T-helper 2 cell treated with Interferon-gamma antibody and Interleukin-4, amounts not matched to agents 5 μg/mL and 100 μg/mL, for 36 hours (primary cell): ENCODE measurements around the gene ATRNL1.

ENCODE experiments used
- DNase-seq: peaks from one replicate; pipeline ENCODE4 v3.0.0; 2021; ENCODE audit warnings: low spot score
- H3K27ac Mint-ChIP-seq: one replicate; pipeline ENCODE4 v1.8.0; 2021; ENCODE audit warnings: mild to moderate bottlenecking, mixed read lengths
- H3K27me3 Mint-ChIP-seq: one replicate; pipeline ENCODE4 v1.8.0; 2021; ENCODE audit warnings: low read depth, mixed read lengths
- H3K36me3 Mint-ChIP-seq: one replicate; pipeline ENCODE4 v1.8.0; 2021; ENCODE audit warnings: low read depth, mixed read lengths
- H3K4me1 Mint-ChIP-seq: one replicate; pipeline ENCODE4 v1.8.0; 2021; ENCODE audit warnings: low read depth, mixed read lengths
- H3K4me3 Mint-ChIP-seq: one replicate; pipeline ENCODE4 v1.8.0; 2022; ENCODE audit warnings: mild to moderate bottlenecking, moderate library complexity, mixed read lengths
- H3K9me3 Mint-ChIP-seq: one replicate; pipeline ENCODE4 v1.8.0; 2021; ENCODE audit warnings: mixed read lengths

ATRNL1 gene

DNA sequence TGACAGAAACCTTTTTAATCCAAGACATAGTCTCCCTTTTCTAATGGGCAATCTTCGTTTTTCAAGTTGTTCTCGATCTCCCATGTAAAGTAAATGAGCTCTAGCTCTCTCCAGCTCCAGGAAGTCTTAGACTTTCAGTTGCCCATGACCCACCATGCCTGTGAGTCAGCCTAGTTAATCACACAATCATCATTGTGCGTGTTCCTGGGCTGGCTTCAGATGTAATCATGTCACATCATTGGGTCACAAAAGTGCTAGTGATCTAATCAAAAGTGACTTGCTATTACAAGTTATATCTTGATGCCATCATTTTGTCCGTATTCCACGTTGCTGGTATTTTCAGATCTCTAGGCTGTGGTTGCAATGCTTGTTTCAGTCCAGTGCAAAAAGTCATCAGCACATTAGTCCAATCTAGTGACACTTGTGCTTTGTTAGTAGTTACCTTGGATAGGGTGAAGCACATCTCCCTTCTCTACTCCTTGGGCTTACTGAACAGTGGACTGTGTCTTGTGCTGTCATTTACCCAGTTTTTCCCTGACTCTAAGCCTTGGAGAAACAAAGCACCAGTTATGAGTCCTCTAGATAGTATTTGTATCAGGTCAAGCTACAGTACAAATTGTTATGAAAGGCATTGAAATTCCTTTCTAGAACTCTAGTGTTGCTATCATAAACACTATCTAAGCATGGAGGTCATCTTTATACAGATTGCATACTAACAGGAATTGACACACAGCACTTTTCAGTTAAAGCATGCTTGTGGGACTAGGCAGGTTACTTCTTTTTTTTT is 863.3 kb downstream of the ATRNL1 start:
- H3K27me3 Mint-ChIP-seq: no peaks in the 10 kb centered on the region
- H3K27ac Mint-ChIP-seq: no peak overlapping the region
- H3K4me3 Mint-ChIP-seq: no peak overlapping the region
- H3K9me3 Mint-ChIP-seq: peaks cover 5% of the 10 kb centered on the region
- no peaks in the 10 kb centered on the region for H3K4me1 Mint-ChIP-seq
- DNase-seq: no peak
- no peaks in the 10 kb centered on the region for H3K36me3 Mint-ChIP-seq

DNA sequence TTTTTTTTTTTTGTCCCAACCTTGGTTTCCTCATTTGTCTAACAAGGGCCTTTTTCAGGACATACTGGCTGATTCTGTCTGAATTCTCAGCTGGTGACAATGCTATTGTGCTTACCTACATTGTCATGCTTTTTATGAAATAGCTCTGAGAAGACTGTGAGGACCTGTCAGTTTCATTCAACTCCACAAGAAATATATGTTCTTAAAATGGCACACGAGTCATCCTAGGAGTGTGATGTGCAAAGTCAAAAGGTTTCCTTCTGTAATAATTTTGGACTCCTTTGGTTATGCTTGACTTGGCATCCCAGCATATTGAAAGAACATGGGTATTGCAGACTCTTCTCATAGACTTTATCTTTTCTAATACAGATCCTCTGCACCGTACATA is 863.8 kb downstream of the ATRNL1 start:
- no peak for DNase-seq
- H3K27me3 Mint-ChIP-seq: no peaks in the 10 kb centered on the region
- peaks cover 5% of the 10 kb centered on the region for H3K9me3 Mint-ChIP-seq
- H3K4me1 Mint-ChIP-seq: no peaks in the 10 kb centered on the region
- no peak overlapping the region for H3K27ac Mint-ChIP-seq
- no peak overlapping the region for H3K4me3 Mint-ChIP-seq
- no peaks in the 10 kb centered on the region for H3K36me3 Mint-ChIP-seq

DNA sequence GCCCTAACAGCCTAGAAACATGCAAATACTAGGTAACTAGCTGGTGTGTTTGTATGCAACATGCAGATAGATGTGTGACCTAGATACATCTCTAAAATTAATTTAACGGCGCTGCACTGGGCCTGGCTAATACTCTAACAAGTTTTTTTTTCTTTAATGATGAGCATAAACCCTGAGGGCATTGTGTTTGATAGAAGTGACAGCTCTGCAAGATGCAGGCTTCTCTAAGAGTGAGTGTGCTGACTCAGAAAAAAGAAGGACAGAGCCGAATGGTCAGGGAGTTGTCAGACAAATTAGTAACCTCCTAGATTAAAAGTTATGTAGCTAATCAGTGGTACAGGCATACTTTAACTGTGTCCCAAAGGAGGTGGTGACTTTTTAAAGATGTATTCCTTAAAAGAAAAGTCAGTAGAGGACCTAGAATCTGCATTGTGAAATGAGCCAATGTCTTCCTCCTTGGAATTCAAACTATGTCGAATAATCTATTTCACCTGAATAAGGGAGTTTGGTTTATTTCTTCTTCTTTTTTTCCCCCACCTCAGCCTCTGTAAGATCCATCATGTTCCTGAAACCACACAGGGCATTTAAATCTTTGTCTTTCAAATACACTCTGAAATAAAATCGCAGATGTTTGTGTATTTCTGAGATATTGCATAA is 864.7 kb downstream of the ATRNL1 start:
- Mint-ChIP-seq H3K4me1 (no peaks in the 10 kb centered on the region), H3K4me3 (no peak overlapping the region), H3K9me3 (peaks cover 8% of the 10 kb centered on the region), H3K27me3 (no peaks in the 10 kb centered on the region), H3K36me3 (no peaks in the 10 kb centered on the region), H3K27ac (no peak overlapping the region)
- DNase-seq: no peak

DNA sequence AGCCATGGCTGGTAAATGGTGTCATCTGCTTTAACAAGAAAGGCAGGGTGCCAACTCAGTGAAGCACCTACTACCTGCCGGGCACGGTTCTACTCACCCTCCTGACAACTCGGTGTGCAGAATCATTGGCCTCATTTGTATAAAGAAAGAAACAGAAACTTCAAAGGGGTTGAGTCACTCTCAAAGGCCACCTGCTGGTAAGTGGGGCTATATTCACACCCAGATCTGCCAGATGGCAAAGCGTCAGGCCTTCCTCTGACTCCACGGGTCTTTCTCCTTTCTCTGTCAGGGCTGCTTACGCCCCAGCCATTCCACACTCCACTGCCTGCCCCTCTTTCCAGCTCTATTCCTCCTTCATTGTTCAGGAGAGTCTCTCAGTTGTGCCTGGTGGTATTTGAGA is 870.7 kb downstream of the ATRNL1 start:
- Mint-ChIP-seq H3K27ac (no peak overlapping the region), H3K9me3 (peaks cover 8% of the 10 kb centered on the region), H3K4me1 (no peaks in the 10 kb centered on the region), H3K36me3 (no peaks in the 10 kb centered on the region), H3K27me3 (no peaks in the 10 kb centered on the region), H3K4me3 (no peak overlapping the region)
- DNase-seq: no peak

DNA sequence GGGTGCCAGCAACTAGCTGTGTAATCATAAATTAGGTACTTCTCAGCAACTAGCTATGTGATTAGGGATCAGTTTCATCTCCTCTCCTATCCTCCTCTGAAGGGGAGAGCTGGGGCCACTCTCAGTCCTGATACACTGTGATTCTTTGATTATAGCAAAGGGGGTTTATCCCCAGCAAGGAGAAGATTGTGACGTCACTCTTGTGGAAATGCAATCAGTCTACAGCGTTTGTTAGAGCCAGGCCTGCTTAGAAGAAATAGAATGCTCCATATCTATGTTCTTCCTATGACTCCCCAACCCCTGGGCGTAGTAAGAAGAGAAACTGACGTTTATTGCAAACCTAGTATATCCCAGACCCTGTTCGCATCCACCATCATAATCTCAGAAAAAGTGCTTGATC is 871.7 kb downstream of the ATRNL1 start:
- Mint-ChIP-seq H3K4me1 (no peaks in the 10 kb centered on the region), H3K27ac (no peak overlapping the region), H3K4me3 (no peak overlapping the region), H3K27me3 (no peaks in the 10 kb centered on the region), H3K36me3 (no peaks in the 10 kb centered on the region), H3K9me3 (peaks cover 5% of the 10 kb centered on the region)
- DNase-seq: no peak

DNA sequence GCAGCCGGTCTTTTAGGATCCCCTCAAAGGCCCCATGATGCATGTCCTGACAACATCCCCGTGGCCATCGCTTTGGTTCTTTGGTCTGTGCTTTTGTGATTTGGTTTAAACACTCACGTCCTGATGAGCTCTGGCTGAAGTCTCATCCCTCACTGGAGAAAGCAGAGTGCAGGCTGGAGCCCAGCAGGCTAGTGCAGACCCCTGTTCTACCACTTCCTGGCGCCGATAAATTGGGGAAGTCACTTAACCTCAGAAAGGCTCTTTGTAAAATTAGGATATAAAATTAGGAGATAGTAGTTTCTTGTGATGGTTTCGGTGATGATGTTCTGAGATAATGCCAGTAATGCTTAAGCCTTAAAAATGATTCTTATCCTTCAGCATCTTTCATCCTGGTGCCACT is 872.2 kb downstream of the ATRNL1 start:
- no peak overlapping the region for H3K27ac Mint-ChIP-seq
- H3K9me3 Mint-ChIP-seq: peaks cover 3% of the 10 kb centered on the region
- H3K4me1 Mint-ChIP-seq: no peaks in the 10 kb centered on the region
- H3K4me3 Mint-ChIP-seq: no peak overlapping the region
- no peak for DNase-seq
- H3K27me3 Mint-ChIP-seq: no peaks in the 10 kb centered on the region
- no peaks in the 10 kb centered on the region for H3K36me3 Mint-ChIP-seq

DNA sequence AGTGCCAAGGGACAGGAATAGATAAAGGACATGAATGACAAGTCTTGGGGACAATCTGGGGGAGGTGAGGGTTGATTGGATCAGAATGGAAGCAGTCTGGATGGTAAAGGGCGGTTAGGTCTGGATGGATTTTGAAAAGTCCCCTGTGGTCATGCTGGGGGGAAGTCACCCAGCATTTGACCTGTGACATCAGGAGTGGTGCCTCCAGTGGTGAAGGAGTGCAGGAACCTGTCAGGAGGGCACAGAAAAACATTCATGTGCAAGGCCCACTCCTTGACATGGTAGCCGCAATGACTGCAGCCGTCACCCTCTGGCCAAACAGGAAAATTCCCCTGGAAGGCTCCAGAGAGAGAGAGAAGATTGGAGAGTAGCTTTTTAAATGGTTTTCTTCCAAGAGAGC is 875.1 kb downstream of the ATRNL1 start:
- H3K36me3 Mint-ChIP-seq: no peaks in the 10 kb centered on the region
- H3K27ac Mint-ChIP-seq: no peak overlapping the region
- DNase-seq: no peak
- no peaks in the 10 kb centered on the region for H3K27me3 Mint-ChIP-seq
- H3K9me3 Mint-ChIP-seq: peaks cover 7% of the 10 kb centered on the region
- H3K4me3 Mint-ChIP-seq: no peak overlapping the region
- no peaks in the 10 kb centered on the region for H3K4me1 Mint-ChIP-seq

DNA sequence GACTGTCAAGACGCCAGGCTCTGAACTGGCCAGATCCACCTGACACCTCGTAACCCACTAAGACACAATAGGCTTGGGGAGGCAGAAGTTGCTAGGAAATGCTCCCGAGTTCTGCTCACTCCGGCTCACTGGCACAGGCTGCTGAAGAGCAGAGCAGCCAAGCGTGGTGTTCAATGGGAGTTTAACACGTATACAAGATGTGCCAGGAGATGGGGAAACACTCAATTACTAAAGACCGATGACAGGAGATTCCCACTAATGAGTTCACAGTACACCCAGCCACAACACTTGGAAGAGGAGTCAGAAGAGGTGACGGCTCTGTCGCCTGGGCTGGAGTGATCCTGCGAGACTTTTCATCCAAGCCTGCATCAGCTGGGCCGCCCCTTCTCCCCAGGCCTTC is 876.4 kb downstream of the ATRNL1 start:
- Mint-ChIP-seq H3K27me3 (no peaks in the 10 kb centered on the region), H3K4me3 (no peak overlapping the region), H3K27ac (no peak overlapping the region), H3K9me3 (peaks cover 7% of the 10 kb centered on the region), H3K36me3 (no peaks in the 10 kb centered on the region), H3K4me1 (no peaks in the 10 kb centered on the region)
- DNase-seq: no peak

DNA sequence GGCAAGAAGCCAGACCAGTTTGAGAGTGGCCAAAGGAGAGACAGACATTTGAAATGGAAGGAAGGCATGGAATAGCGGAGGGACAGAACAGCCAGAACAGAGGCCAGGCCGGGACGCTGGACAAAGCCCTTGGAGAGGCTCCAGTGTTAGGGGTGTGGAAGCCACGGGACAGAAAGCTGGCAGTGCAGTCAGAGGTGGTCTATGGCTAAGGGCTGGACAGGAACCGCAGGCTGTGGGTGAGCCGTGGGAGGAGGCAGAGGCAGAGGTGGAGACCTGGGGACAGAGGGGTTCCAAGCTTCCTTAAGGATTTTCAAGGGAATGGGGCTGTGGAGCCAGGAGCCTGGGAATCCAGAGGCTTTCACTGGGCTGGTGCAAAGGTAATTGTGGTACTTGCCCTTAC is 878.8 kb downstream of the ATRNL1 start:
- no peaks in the 10 kb centered on the region for H3K27me3 Mint-ChIP-seq
- no peaks in the 10 kb centered on the region for H3K4me1 Mint-ChIP-seq
- no peak for DNase-seq
- no peak overlapping the region for H3K4me3 Mint-ChIP-seq
- peaks cover 7% of the 10 kb centered on the region for H3K9me3 Mint-ChIP-seq
- no peak overlapping the region for H3K27ac Mint-ChIP-seq
- H3K36me3 Mint-ChIP-seq: no peaks in the 10 kb centered on the region

DNA sequence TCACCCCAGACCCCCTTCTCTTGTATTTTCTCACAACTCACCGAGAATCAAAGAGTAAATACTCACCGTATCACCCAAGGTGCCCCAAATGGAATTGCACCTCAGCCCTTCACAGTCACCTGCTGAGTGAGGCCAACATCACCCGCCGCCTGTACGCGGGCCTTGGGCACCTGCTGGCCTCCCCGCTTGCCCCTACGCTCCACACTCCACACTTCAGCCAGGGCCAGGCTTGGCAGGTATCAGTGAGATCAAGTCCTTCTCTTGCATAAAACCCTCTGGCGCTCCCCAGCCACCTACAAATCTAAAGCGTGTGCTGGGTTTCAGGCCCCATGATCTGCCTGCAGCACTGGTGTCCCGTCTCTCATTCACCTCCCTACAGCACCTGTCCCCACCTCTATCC is 879.3 kb downstream of the ATRNL1 start:
- Mint-ChIP-seq H3K27me3 (no peaks in the 10 kb centered on the region), H3K9me3 (peaks cover 7% of the 10 kb centered on the region), H3K4me3 (no peak overlapping the region), H3K36me3 (no peaks in the 10 kb centered on the region), H3K27ac (no peak overlapping the region), H3K4me1 (no peaks in the 10 kb centered on the region)
- DNase-seq: no peak

DNA sequence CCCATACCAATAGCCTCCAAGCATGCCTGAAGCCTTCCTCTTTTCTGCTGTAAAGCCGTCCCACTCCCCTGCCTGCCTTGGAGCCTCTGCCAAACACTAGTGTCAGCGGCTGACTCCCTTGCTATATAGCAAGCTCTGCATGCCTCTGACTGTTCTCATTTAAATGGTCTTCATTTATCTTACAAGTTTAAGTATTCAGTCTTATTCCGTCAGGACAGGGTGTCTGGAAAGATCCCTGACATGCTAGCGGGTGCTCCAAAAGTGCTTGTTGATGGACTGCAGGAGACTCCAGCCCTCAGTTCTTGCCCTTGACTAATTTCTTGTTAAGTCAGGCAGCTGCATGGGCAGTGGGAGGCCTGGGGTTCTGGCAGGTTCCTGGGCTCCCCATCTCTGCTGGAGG is 881.2 kb downstream of the ATRNL1 start:
- no peaks in the 10 kb centered on the region for H3K27me3 Mint-ChIP-seq

DNA sequence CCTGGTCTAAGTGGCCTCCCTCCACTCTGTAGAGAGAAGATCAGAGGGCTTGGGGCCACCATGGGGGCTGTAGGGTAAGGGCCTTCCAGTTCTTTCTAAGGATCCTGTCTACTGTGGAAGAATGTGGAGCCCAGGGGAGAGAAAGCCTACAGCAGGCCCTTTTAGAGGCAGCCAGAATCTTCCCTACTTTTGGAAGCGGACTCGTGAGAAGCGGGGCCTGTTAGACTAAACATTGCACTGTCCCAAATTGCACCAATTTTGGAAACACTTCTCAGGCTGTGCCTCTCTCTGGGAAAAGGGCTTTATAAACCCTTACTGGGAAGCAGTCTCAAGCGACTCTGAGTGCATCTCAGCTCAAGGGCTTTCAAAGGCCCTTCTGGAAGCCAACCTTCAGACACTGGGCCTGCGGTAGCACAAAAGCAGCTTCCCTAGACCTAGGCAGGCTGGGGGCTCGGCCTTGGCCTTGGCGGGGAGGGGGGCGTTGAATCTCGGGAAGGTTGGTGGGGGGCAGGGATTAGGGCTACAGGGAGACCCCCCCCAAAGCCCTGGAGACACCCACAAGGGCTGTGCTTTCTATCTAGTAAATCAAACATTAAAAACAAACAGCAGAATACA is 881.8 kb downstream of the ATRNL1 start:
- Mint-ChIP-seq H3K27me3 (no peaks in the 10 kb centered on the region), H3K36me3 (no peaks in the 10 kb centered on the region)

More for the DNA sequence above, 881.2 kb downstream of the ATRNL1 start:
- no peak for DNase-seq
- H3K4me3 Mint-ChIP-seq: no peak overlapping the region
- no peaks in the 10 kb centered on the region for H3K36me3 Mint-ChIP-seq
- peaks cover 7% of the 10 kb centered on the region for H3K9me3 Mint-ChIP-seq
- H3K27ac Mint-ChIP-seq: no peak overlapping the region
- H3K4me1 Mint-ChIP-seq: no peaks in the 10 kb centered on the region

DNA sequence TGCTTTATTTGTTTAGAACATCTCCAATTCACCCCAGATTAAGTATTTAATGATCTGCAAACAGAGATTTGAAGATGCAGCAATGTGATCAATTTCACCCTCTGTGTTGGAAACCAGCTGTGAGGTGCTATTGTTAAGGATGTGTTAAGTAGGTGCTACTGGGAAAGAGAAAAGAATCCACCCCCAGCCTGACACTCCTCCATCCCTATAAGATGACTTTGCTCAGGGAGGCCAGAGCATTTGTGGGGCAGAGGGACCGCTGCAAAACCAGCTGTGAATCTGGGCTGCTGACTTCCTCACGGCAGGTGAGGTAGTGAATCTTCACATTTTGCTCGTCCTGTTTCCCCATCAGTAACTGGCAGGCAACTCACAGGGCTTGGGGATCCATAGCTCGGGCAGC is 882.3 kb downstream of the ATRNL1 start:
- Mint-ChIP-seq H3K27ac (no peak overlapping the region), H3K36me3 (no peaks in the 10 kb centered on the region), H3K4me3 (no peak overlapping the region)

More for the DNA sequence above, 881.8 kb downstream of the ATRNL1 start:
- H3K4me1 Mint-ChIP-seq: no peaks in the 10 kb centered on the region
- no peak overlapping the region for H3K4me3 Mint-ChIP-seq
- DNase-seq: no peak
- no peak overlapping the region for H3K27ac Mint-ChIP-seq
- H3K9me3 Mint-ChIP-seq: peaks cover 7% of the 10 kb centered on the region

DNA sequence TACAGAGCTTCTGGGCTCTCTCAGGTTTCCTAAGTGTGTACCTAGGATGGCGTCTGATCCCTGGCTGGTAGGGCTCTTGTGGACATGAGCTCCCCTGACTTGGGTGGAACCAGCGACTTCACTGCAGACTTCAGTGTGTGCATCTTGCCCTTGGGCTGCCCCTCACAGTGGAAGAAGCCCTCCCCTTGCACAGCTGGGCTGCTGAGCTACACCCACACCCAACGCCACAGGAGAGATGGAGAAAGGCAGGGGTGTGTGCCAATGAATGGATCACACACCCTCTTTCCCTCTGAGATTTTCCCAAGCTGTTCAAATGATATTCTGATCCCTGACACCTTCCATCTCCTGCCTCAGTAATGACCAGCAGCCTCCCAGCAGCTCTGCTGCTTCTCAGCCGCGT is 883.2 kb downstream of the ATRNL1 start:
- H3K4me3 Mint-ChIP-seq: no peak overlapping the region
- DNase-seq: no peak

More for the DNA sequence above, 882.3 kb downstream of the ATRNL1 start:
- H3K9me3 Mint-ChIP-seq: peaks cover 7% of the 10 kb centered on the region
- no peaks in the 10 kb centered on the region for H3K27me3 Mint-ChIP-seq
- no peak for DNase-seq
- H3K4me1 Mint-ChIP-seq: no peaks in the 10 kb centered on the region

More for the DNA sequence above, 883.2 kb downstream of the ATRNL1 start:
- Mint-ChIP-seq H3K4me1 (no peaks in the 10 kb centered on the region), H3K27ac (no peak overlapping the region), H3K36me3 (no peaks in the 10 kb centered on the region), H3K9me3 (peaks cover 4% of the 10 kb centered on the region), H3K27me3 (no peaks in the 10 kb centered on the region)
